ENCODE measurements around the gene POLR2I. TPM values are rescaled to one million over a fixed set of nuclear protein-coding genes. Genes with fewer than 3 reads are reported as not detected.
"Not testable (repeated sequence)": the region's sequence is repeated elsewhere in the genome, so short reads cannot be mapped to it uniquely, and the experiment has no call there.

POLR2I gene
- total RNA-seq, 2 donors from 2014 or later: 92.6 to 104 TPM

GRCh38 chr19:36079389-36079945, 35.2 kb downstream of the POLR2I start:
- intact Hi-C loops (cut with DNase I): no loop called here
- ATAC-seq: no peak
- no peak for DNase-seq

DNA sequence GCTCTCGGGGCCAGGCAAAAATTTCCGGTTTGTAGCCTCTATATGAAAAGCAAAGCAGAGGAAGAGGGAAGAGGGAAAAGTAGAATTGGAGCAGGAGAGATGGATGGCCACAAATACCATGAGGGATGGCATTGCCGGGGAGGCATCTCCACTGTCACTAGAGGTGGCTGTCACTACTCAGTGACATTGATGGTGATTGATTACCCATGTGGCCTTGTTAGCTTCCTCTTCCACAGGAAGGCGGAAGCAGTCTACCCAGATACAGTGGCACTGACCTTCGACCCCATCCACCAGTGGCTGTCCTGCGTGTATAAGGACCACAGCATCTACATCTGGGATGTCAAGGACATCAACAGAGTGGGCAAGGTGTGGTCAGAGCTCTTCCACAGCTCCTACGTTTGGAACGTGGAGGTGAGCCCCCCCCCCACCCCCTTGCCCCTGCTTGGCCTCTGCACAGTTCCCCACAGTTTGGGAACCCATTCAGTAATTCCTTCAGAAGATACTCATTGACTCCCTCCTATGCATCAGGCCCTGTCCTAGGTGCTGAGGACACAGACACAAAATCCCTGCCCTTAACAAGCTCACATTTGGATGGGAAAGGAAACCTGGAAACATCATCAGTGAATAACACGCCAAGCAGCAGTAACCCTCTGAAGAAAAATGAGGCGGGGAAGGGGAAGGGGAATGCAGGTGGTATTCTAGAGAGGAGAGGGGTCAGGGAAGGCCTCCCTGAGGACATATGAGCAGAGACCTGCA, 41.4 kb downstream of the POLR2I start:
- intact Hi-C loops (cut with DNase I): no loop called here
- no peak for DNase-seq
- no peak for ATAC-seq

DNA sequence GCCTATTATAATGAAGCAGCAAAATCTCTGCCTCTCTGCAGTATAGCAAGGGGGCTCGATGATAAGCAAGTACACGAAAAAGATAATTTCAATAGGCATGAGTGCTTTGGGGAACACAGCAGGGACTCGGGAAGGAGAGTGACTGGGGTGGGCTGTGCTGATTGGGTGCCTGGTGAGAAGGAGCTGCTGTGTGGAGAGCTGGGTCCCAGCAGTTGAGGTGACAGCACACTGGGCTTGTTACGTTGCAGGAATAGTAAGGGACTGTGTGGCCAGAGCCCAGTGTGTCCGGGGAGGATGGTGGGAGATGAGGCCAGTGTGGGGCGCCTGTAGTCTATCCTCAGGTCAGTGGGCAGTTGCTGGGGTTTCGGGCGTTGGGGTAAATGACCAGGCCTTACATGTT, 42.6 kb downstream of the POLR2I start:
- ATAC-seq (no peak), DNase-seq (no peak)
- intact Hi-C loops (cut with DNase I): no loop called here

DNA sequence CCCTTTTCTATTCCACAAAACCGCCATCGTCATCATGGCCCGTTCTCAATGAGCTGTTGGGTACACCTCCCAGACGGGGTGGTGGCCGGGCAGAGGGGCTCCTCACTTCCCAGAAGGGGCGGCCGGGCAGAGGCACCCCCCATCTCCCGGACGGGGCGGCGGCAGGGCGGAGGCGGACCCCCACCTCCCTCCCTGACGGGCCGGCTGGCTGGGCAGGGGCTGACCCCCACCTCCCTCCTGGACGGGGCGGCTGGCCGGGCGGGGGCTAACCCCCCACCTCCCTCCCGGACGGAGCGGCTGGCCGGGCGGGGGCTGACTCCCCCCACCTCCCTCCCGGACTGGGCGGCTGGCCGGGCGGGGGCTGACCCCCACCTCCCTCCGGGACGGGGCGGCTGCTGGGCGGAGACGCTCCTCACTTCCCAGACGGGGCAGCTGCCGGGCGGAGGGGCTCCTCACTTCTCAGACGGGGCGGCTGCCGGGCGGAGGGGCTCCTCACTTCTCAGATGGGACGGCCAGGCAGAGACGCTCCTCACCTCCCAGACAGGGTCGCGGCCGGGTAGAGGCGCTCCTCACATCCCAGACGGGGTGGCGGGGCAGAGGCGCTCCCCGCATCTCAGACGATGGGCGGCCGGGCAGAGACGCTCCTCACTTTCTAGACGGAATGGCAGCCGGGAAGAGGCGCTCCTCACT, 45.7 kb downstream of the POLR2I start:
- ATAC-seq, DNase-seq: not testable (repeated sequence)
- intact Hi-C loops (cut with DNase I): loop anchor here (10.0 kb wide), 2 partner anchors 46 to 106 kb away; partner anchors contain the start of genes OVOL3 (in 1 of the 2), POLR2I (in 1 of the 2) and TBCB (in 1 of the 2)

DNA sequence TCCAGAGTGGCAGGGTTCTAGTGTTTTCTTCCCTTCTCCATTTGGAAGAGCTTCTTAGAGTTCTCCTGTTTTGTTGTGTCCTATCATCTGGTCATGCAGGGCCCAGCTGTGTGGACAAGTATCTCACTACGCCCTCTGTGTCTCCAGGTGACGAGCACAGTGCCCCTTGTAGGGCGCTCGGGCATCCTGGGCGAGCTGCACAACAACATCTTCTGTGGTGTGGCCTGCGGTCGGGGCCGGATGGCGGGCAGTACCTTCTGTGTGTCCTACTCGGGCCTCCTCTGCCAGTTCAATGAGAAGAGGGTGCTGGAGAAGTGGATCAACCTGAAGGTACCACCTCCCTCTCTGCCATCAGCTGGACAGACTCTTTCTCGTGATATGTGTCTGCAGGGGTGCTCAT, 47.0 kb downstream of the POLR2I start:
- ATAC-seq (no peak), DNase-seq (no peak)
- intact Hi-C loops (cut with DNase I): loop anchor here (10.0 kb wide), 2 partner anchors 47 to 107 kb away; partner anchors contain the start of genes OVOL3 (in 1 of the 2), POLR2I (in 1 of the 2) and TBCB (in 1 of the 2)

- no peak for ATAC-seq
- DNase-seq: no peak
- intact Hi-C loops (cut with DNase I): loop anchor here (10.0 kb wide), 2 partner anchors 50 to 110 kb away; partner anchors contain the start of genes OVOL3 (in 1 of the 2), POLR2I (in 1 of the 2) and TBCB (in 1 of the 2)
Measured at GRCh38 chr19:36064826-36065225, 49.8 kb downstream of the POLR2I start.

Other genes with a start within 250 kb of the POLR2I start
- gene APLP1, start 246.3 kb downstream of the POLR2I start, total RNA-seq: 10 to 100 TPM; 11.3 to 17.0 TPM
- gene NFKBID, start 214.3 kb downstream of the POLR2I start, total RNA-seq: 1 to 10 TPM; 3.9 to 5.4 TPM
- 10 to 100 TPM in 1 of 2 donors, 1 to 10 TPM in 1; 6.9 to 15.5 TPM for gene HCST, start 212.3 kb downstream of the POLR2I start, total RNA-seq
- 10 to 100 TPM; 43.4 to 88.7 TPM for gene TYROBP, start 206.6 kb downstream of the POLR2I start, total RNA-seq
- gene LRFN3, start 178.5 kb downstream of the POLR2I start, total RNA-seq: 1 to 10 TPM; 7.6 to 9.7 TPM
- gene SDHAF1, start 119.7 kb downstream of the POLR2I start, total RNA-seq: 10 to 100 TPM; 11.4 to 16.0 TPM
- gene SYNE4, start 106.1 kb downstream of the POLR2I start, total RNA-seq: under 1 TPM in 1 of 2 donors, not detected in 1; 0.27 TPM
- 10 to 100 TPM; 11.6 to 13.2 TPM for gene ALKBH6, start 100.7 kb downstream of the POLR2I start, total RNA-seq
- gene CLIP3, start 82.0 kb downstream of the POLR2I start, total RNA-seq: 1 to 10 TPM; 7.2 to 7.9 TPM
- gene THAP8, start 60.6 kb downstream of the POLR2I start, total RNA-seq: 1 to 10 TPM; 2.3 to 4.4 TPM
- 10 to 100 TPM in 1 of 2 donors, 1 to 10 TPM in 1; 4.4 to 18.1 TPM for gene WDR62, start 60.0 kb downstream of the POLR2I start, total RNA-seq
- not detected for gene OVOL3, start 3.7 kb downstream of the POLR2I start, total RNA-seq
- gene TBCB, start 593 bp upstream of the POLR2I start, total RNA-seq: 10 to 100 TPM; 81.2 to 85.0 TPM
- gene CAPNS1, start 25.2 kb upstream of the POLR2I start, total RNA-seq: 100 to 1,000 TPM; 614 TPM
- 1,000 to 10,000 TPM; 1,384 to 1,769 TPM for gene COX7A1, start 37.6 kb upstream of the POLR2I start, total RNA-seq
- 1 to 10 TPM; 4.5 to 4.8 TPM for gene ZNF565, start 99.8 kb upstream of the POLR2I start, total RNA-seq
- gene ZNF146, start 100.2 kb upstream of the POLR2I start, total RNA-seq: 10 to 100 TPM; 28.0 to 48.6 TPM